K562 (cell line): ENCODE data around the gene TP53RK. TPM values are rescaled to one million over a fixed set of nuclear protein-coding genes. Genes with fewer than 3 reads are reported as not detected.

Source experiments
- ATAC-seq: fragments of 200-7000 bp; cut with Tn5 transposase; 3 replicates; pipeline ENCODE4 v1.9.1; 2020; ENCODE audit warnings: moderate library complexity
- BruUV-seq: library from RNA; stranded (reverse); fragments of 400-500 nt; replicated peaks from 2 replicates; lab custom pipeline; 2021; lab: Mats Ljungman, UMichigan
- CTCF ChIA-PET: fragments of 300-600 bp; formaldehyde crosslinking; extraction: SDS; loops from one replicate; lab custom pipeline; 2021; ENCODE audit warnings: low intra/inter-chr PET ratio; lab: Yijun Ruan, JAX
- POLR2A ChIA-PET: fragments of 300-600, 350-650 bp; sonication (Branson Sonifier 250); formaldehyde crosslinking; extraction: SDS; loops from one replicate; lab custom pipeline; 2021; ENCODE audit warnings: antibody characterized with exemption, inconsistent platforms; lab: Yijun Ruan, JAX
- DNase-seq, 4 experiments: peaks; one replicate each; pipeline versions ENCODE4 v3.0.0 to v3.0.0-alpha.2; 2011 to 2018; ENCODE audit warnings: low spot score in 3 of 4, mixed read lengths in 3 of 4; ENCODE audit errors: extremely low read depth in 1 of 4
- FAIRE-seq: peaks from 2 replicates; lab custom pipeline; 2011; peaks lifted over from hg19 to GRCh38; lab: Jason Lieb, UNC
- H2AFZ ChIP-seq: 2 replicates; pipeline ENCODE4 v1.6.0; 2011; ENCODE audit warnings: low read depth, low read length, control low read depth, inconsistent platforms
- H3K27ac ChIP-seq: fragments of 200-600 bp; 3 replicates; pipeline ENCODE4 v1.8.0; 2011; ENCODE audit warnings: low read depth, mild to moderate bottlenecking, control low read depth, inconsistent platforms, low read length, moderate library complexity, mixed read lengths; ENCODE audit errors: extremely low read depth
- H3K27me3 ChIP-seq, 2 experiments: fragments of 300-600 bp in 1 of 2; 2 replicates in 1 of 2; 3 replicates in 1 of 2; pipeline versions ENCODE4 v1.6.0 to v1.8.0; 2011; ENCODE audit warnings: inconsistent platforms in 2 of 2, low read length in 2 of 2, mild to moderate bottlenecking in 1 of 2, mixed read lengths in 1 of 2, moderate library complexity in 1 of 2; ENCODE audit not compliant: control insufficient read depth in 2 of 2, insufficient read depth in 2 of 2
- H3K36me3 ChIP-seq: fragments of 300-600 bp; 3 replicates; pipeline ENCODE4 v1.8.0; 2011; ENCODE audit warnings: mild to moderate bottlenecking, low read length, inconsistent platforms; ENCODE audit not compliant: control insufficient read depth, insufficient read depth
- H3K4me1 ChIP-seq, 2 experiments: fragments of 200-600 bp in 1 of 2; replicated peaks in 1 of 2; 2 replicates in 1 of 2; 3 replicates in 1 of 2; pipeline versions ENCODE4 v1.5.1 to v1.8.0; 2011; ENCODE audit warnings: inconsistent platforms in 2 of 2, low read length in 2 of 2, mild to moderate bottlenecking in 1 of 2, mixed read lengths in 1 of 2, moderate library complexity in 1 of 2; ENCODE audit not compliant: control insufficient read depth in 2 of 2, insufficient read depth in 2 of 2
- H3K4me2 ChIP-seq: 2 replicates; pipeline ENCODE4 v1.6.1; 2011; ENCODE audit warnings: low read length, control low read depth, inconsistent platforms, mixed read lengths; ENCODE audit not compliant: insufficient read depth
- H3K4me3 ChIP-seq: fragments of 200-600 bp; sonication (generic), shearing (Covaris generic); 2 replicates; pipeline ENCODE4 v1.5.1; 2016; ENCODE audit warnings: control low read depth, inconsistent platforms
- H3K79me2 ChIP-seq: fragments of 200-600 bp; 3 replicates; pipeline ENCODE4 v1.8.0; 2011; ENCODE audit warnings: low read length, inconsistent platforms; ENCODE audit not compliant: control insufficient read depth, insufficient read depth
- H3K9ac ChIP-seq, 2 experiments: 2 replicates each; pipeline versions ENCODE4 v1.6.0 to v1.6.1; 2011; ENCODE audit warnings: low read depth in 2 of 2, low read length in 2 of 2, control low read depth in 1 of 2, inconsistent platforms in 1 of 2, mild to moderate bottlenecking in 1 of 2, mixed read lengths in 1 of 2; ENCODE audit not compliant: insufficient read depth in 1 of 2
- H3K9me1 ChIP-seq: one replicate; pipeline ENCODE4 v1.6.0; 2011; ENCODE audit warnings: inconsistent platforms, mild to moderate bottlenecking, low read length, moderate library complexity; ENCODE audit not compliant: control insufficient read depth, insufficient read depth
- H3K9me3 ChIP-seq: replicated peaks from 2 replicates; pipeline ENCODE4 v1.5.1; 2011; ENCODE audit warnings: low read depth, low read length, inconsistent platforms; ENCODE audit not compliant: control insufficient read depth, insufficient read depth
- H4K20me1 ChIP-seq: replicated peaks from 2 replicates; pipeline ENCODE4 v1.6.1; 2011; ENCODE audit warnings: low read length, inconsistent platforms, mixed read lengths; ENCODE audit not compliant: control insufficient read depth, insufficient read depth
- ELK3 ChIP-seq: fragments of 450-650 bp; formaldehyde crosslinking; IDR thresholded peaks from 2 replicates; pipeline ENCODE4 v1.4.0; 2020; ENCODE audit warnings: mild to moderate bottlenecking
- TCF3 ChIP-seq: sonication (generic); formaldehyde crosslinking; IDR thresholded peaks from 2 replicates; pipeline ENCODE4 v1.4.0; 2020; ENCODE audit warnings: mild to moderate bottlenecking, missing genetic modification reagents
- ZKSCAN1 ChIP-seq: fragments of 150-350 bp; IDR thresholded peaks from 2 replicates; pipeline ENCODE4 v1.6.1; 2016; ENCODE audit warnings: low read depth, low read length
- WGBS: fragments of 100-300 bp; shearing (Covaris generic); methylation state at CpG from one replicate; pipeline ENCODE4 v1.1.6; 2016; ENCODE audit warnings: low coverage, mixed read lengths; ENCODE audit not compliant: insufficient coverage; ENCODE audit errors: missing lambda C conversion rate; 5-methylcytosine and 5-hydroxymethylcytosine counted together
- in situ Hi-C: fragments of 300-500 bp; cut with MboI; formaldehyde crosslinking; loops from 4 replicates; pipeline ENCODE4 v1.15.0; 2018; ENCODE audit warnings: inconsistent platforms, mixed read lengths
- intact Hi-C: fragments of 100-400 bp; cut with micrococcal nuclease; formaldehyde crosslinking; loops from 2 replicates; pipeline ENCODE4 v1.14.2; 2022
- polyA plus RNA-seq, 8 experiments: library from polyadenylated mRNA; depleted of rRNA in 4 of 8; stranded (reverse) in 5 of 8; unstranded in 3 of 8; fragments of >200 nt; fragmentation: Nextera tagmentation in 2 of 8; fragmentation: Illumina TruSeq in 1 of 8; extraction: Ambion mirVana in 2 of 8; extraction: Trizol in 1 of 8; gene quantifications; 2 replicates each; pipeline versions ENCODE4 v1.2.1 to v1.2.3, GENCODE V29; 2011 to 2014; ENCODE audit warnings: inconsistent platforms in 1 of 8, missing spikeins in 1 of 8
- total RNA-seq, 7 experiments: library from RNA; depleted of rRNA in 6 of 7; stranded (reverse); fragments of >200 nt in 6 of 7; fragmentation: Illumina TruSeq in 2 of 7; extraction: Trizol in 2 of 7; gene quantifications; 2 replicates each; pipeline versions ENCODE4 v1.2.1 to v1.2.3, GENCODE V29; 2011 to 2021; ENCODE audit warnings: low replicate concordance in 1 of 7

TP53RK gene
- total and polyA plus RNA-seq, 9 of the 15 experiments (the other 6 are each of a cell fraction or from before 2014, with no cell fraction given): 2.9 to 43.5 (median 17.2) TPM

DNA sequence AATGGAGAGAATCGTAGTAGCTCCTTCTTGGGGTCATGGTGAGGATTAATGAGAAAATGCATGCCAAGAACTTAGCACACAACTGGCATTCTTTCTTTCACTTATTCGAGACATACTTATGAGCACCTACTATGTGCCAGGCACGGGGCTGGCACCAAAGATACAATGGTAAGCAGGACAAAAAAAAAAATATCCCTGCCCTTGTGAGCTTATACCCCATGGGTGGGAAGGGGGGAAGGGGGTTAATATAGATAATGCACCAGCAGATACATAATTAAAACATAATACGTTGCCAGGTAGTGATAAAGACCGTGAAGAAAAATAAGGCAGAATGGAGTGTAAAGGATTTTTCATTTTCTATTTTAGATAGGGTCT, 46.3 kb downstream of the TP53RK start:
- ATAC-seq (no peak), FAIRE-seq (no peak), DNase-seq (no peak)
- Histone ChIP-seq H3K9ac (no peak overlapping the region), H3K36me3 (no peaks in the 10 kb centered on the region), H3K4me2 (no peak overlapping the region), H3K4me1 (peaks cover 0 to 2% of the 10 kb centered on the region in 2 experiments; a peak in 1 of 5 replicates), H3K27ac (no peak overlapping the region), H3K27me3 (no peaks in the 10 kb centered on the region), H4K20me1 (no peaks in the 10 kb centered on the region; the same call in 1 of the 2 replicates), H2AFZ (no peak overlapping the region), H3K4me3 (no peak overlapping the region), H3K9me1 (no peaks in the 10 kb centered on the region), H3K9me3 (no peaks in the 10 kb centered on the region), H3K79me2 (no peaks in the 10 kb centered on the region)
- intact Hi-C loops: loop anchor here (10.0 kb wide), 1 partner anchor 78 kb away; no protein-coding TSS in a partner anchor
- in situ Hi-C loops: no loop called here
- CTCF ChIA-PET: no interaction called here
- no TSS peak for BruUV-seq
- 59% methylated on average over 5 of the region's 5 CpGs for WGBS
- POLR2A ChIA-PET: interaction anchor here (0.8 to 1.2 kb wide), 2 partner anchors 29 to 74 kb away, joined by 3 read pairs; no protein-coding TSS in a partner anchor
- TF ChIP-seq ELK3 (CRISPR knock-in tag) (no peak), ZKSCAN1 (peak; percentile 62; the same call in 1 of the 2 replicates)

GRCh38 chr20:46642265-46642968, 46.8 kb downstream of the TP53RK start:
- Histone ChIP-seq H3K9me3 (no peaks in the 10 kb centered on the region), H3K27me3 (no peaks in the 10 kb centered on the region), H3K9me1 (no peaks in the 10 kb centered on the region), H3K4me2 (no peak overlapping the region), H3K4me1 (0 out of 5 replicates have a peak, but pooled peaks cover 0 to 2% of the 10 kb centered on the region in 2 experiments), H4K20me1 (no peaks in the 10 kb centered on the region; the same call in 1 of the 2 replicates), H2AFZ (no peak overlapping the region), H3K27ac (no peak overlapping the region), H3K79me2 (no peaks in the 10 kb centered on the region), H3K4me3 (no peak overlapping the region), H3K9ac (peak overlapping the region in 1 of 2 experiments; percentile 40; a peak in 1 of 4 replicates), H3K36me3 (no peaks in the 10 kb centered on the region)
- CTCF ChIA-PET: no interaction called here
- POLR2A ChIA-PET: interaction anchor here (1.2 kb wide), 1 partner anchor 28 kb away, joined by 3 read pairs; no protein-coding TSS in a partner anchor
- no peak for ATAC-seq
- no peak for TF ChIP-seq TCF3 (CRISPR knock-in tag)
- peak; percentile 84 for TF ChIP-seq ZKSCAN1
- 70% methylated on average over 11 of the region's 12 CpGs for WGBS
- BruUV-seq: no TSS peak
- in situ Hi-C loops (no loop called here), intact Hi-C loops (loop anchor here (10.0 kb wide), 1 partner anchor 78 kb away; no protein-coding TSS in a partner anchor)
- no peak for FAIRE-seq
- no peak for DNase-seq
